ENCODE data around the gene ARPP21. TPM values are rescaled to one million over a fixed set of nuclear protein-coding genes. Genes with fewer than 3 reads are reported as not detected.

Gene ARPP21
- total RNA-seq, 1 donor from 2014 or later = 656 TPM

DNA sequence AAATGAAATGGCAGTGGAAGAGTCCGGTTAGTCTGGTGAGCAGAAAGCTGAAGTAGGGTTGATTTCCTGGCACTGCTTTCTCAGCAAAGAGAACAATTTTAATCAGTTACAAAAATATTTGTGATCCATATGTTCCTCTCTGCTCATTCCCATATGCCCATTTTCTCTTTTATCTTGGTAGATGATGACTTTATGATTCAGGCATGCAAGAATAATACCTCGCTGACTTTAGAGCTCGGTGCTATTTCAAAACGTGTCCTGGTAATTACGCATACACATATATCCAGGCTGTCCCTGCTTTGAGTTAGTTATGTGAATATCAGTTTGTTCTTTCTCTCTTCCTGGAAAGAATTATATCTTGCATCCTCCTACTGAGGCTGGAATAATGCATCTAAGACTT, 38.5 kb downstream of the ARPP21 start:
- DNase-seq = no peak

- no peak for DNase-seq
Observed at GRCh38 chr3:35678643-35679161, 39.4 kb downstream of the ARPP21 start.

GRCh38 chr3:35679409-35680080, 40.2 kb downstream of the ARPP21 start:
- peak; percentile 31 for DNase-seq

- DNase-seq = no peak
Observed at GRCh38 chr3:35680866-35681650, 41.7 kb downstream of the ARPP21 start.

GRCh38 chr3:35685153-35685552, 45.8 kb downstream of the ARPP21 start:
- no peak for DNase-seq

DNA sequence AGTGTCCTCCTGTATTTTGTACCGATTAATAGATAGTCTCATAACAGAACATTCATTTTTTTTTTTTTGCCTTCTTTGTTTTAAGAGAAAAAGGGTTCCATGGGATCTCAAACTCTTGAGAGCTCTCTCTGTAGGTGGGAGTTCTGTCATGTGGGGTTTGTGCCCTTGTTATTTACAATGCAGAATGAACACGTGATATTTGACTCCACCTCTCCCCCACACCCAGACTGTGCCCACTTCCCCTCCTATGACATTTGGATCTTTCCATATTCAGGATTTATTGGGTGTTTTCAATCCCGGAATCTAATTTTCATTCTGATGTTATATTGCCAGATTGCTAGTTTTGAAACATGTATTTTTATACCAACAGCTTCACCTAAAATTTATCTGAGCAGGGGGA, 49.5 kb downstream of the ARPP21 start:
- no peak for DNase-seq

- no peak for DNase-seq
Observed at GRCh38 chr3:35690271-35690670, 50.9 kb downstream of the ARPP21 start.

GRCh38 chr3:35705904-35706303, 66.6 kb downstream of the ARPP21 start:
- no peak for DNase-seq

DNA sequence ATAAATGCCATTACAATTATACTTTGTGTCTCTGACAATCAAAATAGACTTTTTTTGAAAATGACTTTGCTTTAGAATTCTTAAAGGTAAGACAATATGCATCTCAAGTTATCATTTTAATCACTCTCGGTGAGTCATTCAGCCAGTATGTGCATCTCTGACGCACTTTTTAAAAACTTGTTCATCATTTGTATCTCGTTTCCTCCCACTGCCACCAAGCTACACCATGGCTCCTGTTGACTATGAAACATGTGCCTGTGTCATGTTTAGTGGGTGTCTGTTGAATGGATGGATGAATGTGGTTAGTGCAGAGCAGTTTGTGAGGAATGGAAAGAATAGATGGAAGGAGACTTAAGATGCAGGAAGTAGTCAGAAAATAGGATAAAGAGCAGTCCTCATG, 68.6 kb downstream of the ARPP21 start:
- no peak for DNase-seq

DNA sequence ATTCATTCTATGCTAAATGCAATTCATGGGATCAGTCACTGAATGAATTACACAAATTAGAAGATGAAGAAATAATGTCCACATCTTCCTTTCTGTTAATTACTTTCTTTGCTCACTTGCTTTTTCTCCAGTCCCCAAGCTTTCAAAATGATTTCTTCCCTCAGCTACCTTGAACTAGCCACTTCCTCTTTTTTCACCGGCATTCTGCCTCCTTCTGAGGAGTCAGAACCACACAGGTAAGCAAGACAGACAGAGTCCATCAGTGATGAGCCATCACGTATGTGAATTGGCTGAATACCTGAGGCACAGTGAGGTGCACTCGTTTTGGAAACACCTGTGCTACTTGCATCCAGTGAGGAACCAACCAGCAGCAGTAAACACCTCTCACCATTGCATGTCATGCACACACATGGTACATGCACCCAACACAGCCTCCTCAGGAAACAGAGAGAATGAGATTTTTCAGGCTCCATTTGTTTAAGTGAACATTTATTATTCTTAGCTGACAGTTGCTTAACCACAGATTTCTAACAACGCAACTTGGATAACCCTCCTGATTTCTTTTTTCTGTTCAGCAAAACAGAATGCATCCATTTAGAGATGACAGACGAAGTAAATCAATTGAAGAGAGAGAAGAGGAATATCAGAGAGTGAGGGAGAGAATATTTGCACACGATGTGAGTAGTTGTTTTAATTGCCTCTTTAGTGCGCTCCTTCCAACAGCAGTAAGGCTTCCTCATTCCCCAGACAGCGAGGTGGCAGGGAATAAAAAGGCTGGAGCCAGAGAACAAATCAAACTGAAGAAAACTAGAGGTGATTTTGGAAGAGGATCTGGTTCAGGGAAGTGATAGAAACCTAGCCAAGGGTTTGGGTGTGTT, 69.3 kb downstream of the ARPP21 start:
- no peak for DNase-seq

GRCh38 chr3:35709691-35710090, 70.4 kb downstream of the ARPP21 start:
- DNase-seq = no peak

- DNase-seq = no peak
Observed at GRCh38 chr3:35710554-35710953, 71.2 kb downstream of the ARPP21 start.

GRCh38 chr3:35718921-35719320, 79.6 kb downstream of the ARPP21 start:
- DNase-seq = no peak

GRCh38 chr3:35721628-35722027, 82.3 kb downstream of the ARPP21 start:
- no peak for DNase-seq

GRCh38 chr3:35722902-35723301, 83.6 kb downstream of the ARPP21 start:
- no peak for DNase-seq

GRCh38 chr3:35723480-35724097, 84.3 kb downstream of the ARPP21 start:
- DNase-seq = no peak

DNA sequence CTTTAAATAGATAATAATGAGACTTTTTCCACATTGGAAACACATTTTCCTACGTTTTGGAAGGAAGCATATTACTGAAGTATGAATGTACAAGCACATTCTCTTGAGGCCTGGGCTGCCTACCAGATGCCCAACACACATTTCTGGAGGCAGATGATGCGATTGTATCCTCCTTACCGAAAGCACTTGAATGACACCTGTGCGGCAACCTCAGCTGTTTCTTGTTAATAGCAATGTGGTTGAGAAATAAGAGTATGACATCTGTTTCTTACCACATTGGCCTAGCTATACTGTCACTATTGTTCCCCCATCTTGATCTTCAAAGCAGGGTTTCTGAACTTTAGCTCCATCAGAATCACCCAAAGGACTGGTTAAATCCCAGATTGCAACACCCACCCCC, 84.8 kb downstream of the ARPP21 start:
- no peak for DNase-seq

- DNase-seq = no peak
Observed at GRCh38 chr3:35727179-35727578, 87.9 kb downstream of the ARPP21 start.

GRCh38 chr3:35733341-35733740, 94.0 kb downstream of the ARPP21 start:
- DNase-seq = no peak

- DNase-seq = no peak
Observed at GRCh38 chr3:35733864-35734263, 94.5 kb downstream of the ARPP21 start.

DNA sequence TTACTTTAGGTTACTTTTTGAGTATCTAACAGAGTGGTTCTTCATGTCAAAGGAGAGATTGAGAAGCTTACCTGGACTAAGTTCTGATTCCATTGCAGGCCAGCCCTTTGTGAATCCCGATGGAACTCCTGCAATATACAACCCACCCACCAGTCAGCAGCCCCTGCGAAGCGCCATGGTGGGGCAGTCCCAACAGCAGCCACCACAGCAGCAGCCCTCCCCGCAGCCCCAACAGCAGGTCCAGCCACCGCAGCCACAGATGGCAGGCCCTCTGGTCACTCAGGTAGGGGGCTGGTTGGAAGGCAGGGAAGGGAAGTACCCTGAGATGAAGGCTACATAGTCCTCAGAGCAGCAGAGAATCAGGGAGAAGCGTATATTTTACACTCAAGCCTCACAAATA, 97.8 kb downstream of the ARPP21 start:
- no peak for DNase-seq

- no peak for DNase-seq
Observed at GRCh38 chr3:35737527-35737926, 98.2 kb downstream of the ARPP21 start.
